H1 (cell line): ENCODE measurements around the gene NELFA. TPM values are rescaled to one million over a fixed set of nuclear protein-coding genes. Genes with fewer than 3 reads are reported as not detected.

Experiments used
- CTCF ChIA-PET: fragments of 300-600 bp; sonication (Branson Sonifier 250); formaldehyde crosslinking; loops from one replicate; lab custom pipeline; 2021; ENCODE audit not compliant: partially characterized antibody; lab: Charles Lee
- POLR2A ChIA-PET: fragments of 300-600 bp; sonication (Branson Sonifier 250); formaldehyde crosslinking; loops from one replicate; lab custom pipeline; 2021; ENCODE audit warnings: inconsistent platforms; ENCODE audit not compliant: partially characterized antibody; lab: Charles Lee
- DNase-seq, 2 experiments: peaks; one replicate each; pipeline versions ENCODE4 v3.0.0 to v3.0.0-alpha.2; 2010 to 2022; ENCODE audit warnings: low spot score in 2 of 2, low read depth in 1 of 2, mixed read lengths in 1 of 2
- FAIRE-seq: peaks from 2 replicates; lab custom pipeline; 2011; peaks lifted over from hg19 to GRCh38; lab: Jason Lieb, UNC
- H2AFZ ChIP-seq: 2 replicates; pipeline ENCODE4 v1.8.1; 2012; ENCODE audit warnings: low read length, inconsistent platforms
- H2AK5ac ChIP-seq: 2 replicates; pipeline ENCODE4 v1.6.1; 2013; ENCODE audit warnings: low read depth, low read length
- H2BK120ac ChIP-seq: replicated peaks from 2 replicates; pipeline ENCODE3; 2013; ENCODE audit warnings: low read depth, low read length, inconsistent platforms
- H2BK12ac ChIP-seq: 2 replicates; pipeline ENCODE4 v1.6.1; 2013; ENCODE audit warnings: low read depth, low read length
- H2BK15ac ChIP-seq: 2 replicates; pipeline ENCODE4 v1.6.1; 2013; ENCODE audit warnings: low read length
- H2BK20ac ChIP-seq: 2 replicates; pipeline ENCODE4 v1.6.1; 2013; ENCODE audit warnings: low read length
- H2BK5ac ChIP-seq: 2 replicates; pipeline ENCODE4 v1.6.1; 2013; ENCODE audit warnings: low read depth, low read length
- H3K14ac ChIP-seq: 2 replicates; pipeline ENCODE4 v1.6.1; 2013; ENCODE audit warnings: inconsistent platforms; ENCODE audit not compliant: insufficient read length
- H3K18ac ChIP-seq: 2 replicates; pipeline ENCODE4 v1.6.1; 2013; ENCODE audit warnings: low read length; ENCODE audit errors: extremely low read depth
- H3K23ac ChIP-seq: 2 replicates; pipeline ENCODE4 v1.6.1; 2013; ENCODE audit warnings: inconsistent platforms; ENCODE audit not compliant: insufficient read length
- H3K23me2 ChIP-seq: 2 replicates; pipeline ENCODE4 v1.6.1; 2013; ENCODE audit warnings: low read depth, low read length
- H3K27ac ChIP-seq: 2 replicates; pipeline ENCODE4 v1.6.1; 2011; ENCODE audit warnings: low read depth, low read length, inconsistent platforms
- H3K27me3 ChIP-seq, 4 experiments: replicated peaks in 1 of 4; 1 replicate in 1 of 4; 2 replicates in 3 of 4; pipeline versions ENCODE4 v1.6.1 to v1.8.1; 2011 to 2013; ENCODE audit warnings: low read length in 3 of 4, mild to moderate bottlenecking in 3 of 4, inconsistent platforms in 2 of 4, mixed read lengths in 2 of 4, moderate library complexity in 1 of 4; ENCODE audit not compliant: control insufficient read depth in 3 of 4, insufficient read depth in 3 of 4; ENCODE audit errors: extremely low read depth in 1 of 4
- H3K36me3 ChIP-seq, 4 experiments: 2 replicates each; pipeline versions ENCODE4 v1.6.1 to v1.8.1; 2011 to 2013; ENCODE audit warnings: mild to moderate bottlenecking in 4 of 4, low read length in 3 of 4, moderate library complexity in 2 of 4, control low read depth in 1 of 4, inconsistent platforms in 1 of 4; ENCODE audit not compliant: insufficient read depth in 4 of 4, control insufficient read depth in 2 of 4
- H3K4ac ChIP-seq: replicated peaks from 2 replicates; pipeline ENCODE3; 2013; ENCODE audit warnings: low read length, low read depth, mixed read lengths, inconsistent platforms; ENCODE audit not compliant: insufficient read length
- H3K4me1 ChIP-seq, 4 experiments: replicated peaks in 1 of 4; 1 replicate in 1 of 4; 2 replicates in 3 of 4; pipeline versions ENCODE4 v1.6.1 to v1.8.1; 2011 to 2013; ENCODE audit warnings: low read length in 3 of 4, inconsistent platforms in 2 of 4, mixed read lengths in 1 of 4; ENCODE audit not compliant: insufficient read depth in 4 of 4, control insufficient read depth in 3 of 4
- H3K4me2 ChIP-seq, 2 experiments: 2 replicates each; pipeline versions ENCODE4 v1.6.1 to v1.8.1; 2011 to 2013; ENCODE audit warnings: low read depth in 2 of 2, low read length in 2 of 2, control low read depth in 1 of 2, inconsistent platforms in 1 of 2, mild to moderate bottlenecking in 1 of 2; ENCODE audit not compliant: insufficient read depth in 1 of 2
- H3K4me3 ChIP-seq, 4 experiments: fragments of 200-600, 300-600 bp in 1 of 4; sonication (generic), shearing (Covaris generic), sonication (Bioruptor Twin) in 1 of 4; 2 replicates each; pipeline versions ENCODE4 v1.5.1 to v1.8.1; 2011 to 2016; ENCODE audit warnings: low read length in 4 of 4, low read depth in 3 of 4, control low read depth in 2 of 4, inconsistent platforms in 2 of 4, mild to moderate bottlenecking in 2 of 4, mixed read lengths in 1 of 4, moderate library complexity in 1 of 4; ENCODE audit not compliant: insufficient read depth in 2 of 4; ENCODE audit errors: extremely low read depth in 1 of 4
- H3K56ac ChIP-seq: replicated peaks from 2 replicates; pipeline ENCODE3; 2013; ENCODE audit warnings: low read depth, mild to moderate bottlenecking, mixed read lengths, low read length, inconsistent platforms; ENCODE audit not compliant: insufficient read length
- H3K79me1 ChIP-seq: 2 replicates; pipeline ENCODE4 v1.6.1; 2013; ENCODE audit warnings: low read depth, low read length, control low read depth
- H3K79me2 ChIP-seq, 2 experiments: 2 replicates each; pipeline versions ENCODE4 v1.6.1 to v1.8.1; 2012 to 2013; ENCODE audit warnings: low read length in 2 of 2, mild to moderate bottlenecking in 2 of 2, inconsistent platforms in 1 of 2; ENCODE audit not compliant: insufficient read depth in 2 of 2, control insufficient read depth in 1 of 2
- H3K9ac ChIP-seq, 4 experiments: replicated peaks in 1 of 4; 1 replicate in 1 of 4; 2 replicates in 3 of 4; pipeline versions ENCODE4 v1.6.1 to v1.8.1; 2011 to 2013; ENCODE audit warnings: low read depth in 3 of 4, low read length in 3 of 4, control low read depth in 2 of 4, mild to moderate bottlenecking in 2 of 4, moderate library complexity in 2 of 4, inconsistent platforms in 1 of 4; ENCODE audit errors: extremely low read depth in 1 of 4
- H3K9me3 ChIP-seq, 2 experiments: 2 replicates each; pipeline versions ENCODE4 v1.6.1 to v1.8.1; 2012 to 2013; ENCODE audit warnings: mild to moderate bottlenecking in 2 of 2, moderate library complexity in 2 of 2, control low read depth in 1 of 2, inconsistent platforms in 1 of 2, low read depth in 1 of 2, low read length in 1 of 2, mixed read lengths in 1 of 2; ENCODE audit not compliant: insufficient read depth in 2 of 2
- H4K20me1 ChIP-seq, 2 experiments: replicated peaks in 1 of 2; 2 replicates each; pipeline versions ENCODE3 to v1.8.1; 2011 to 2013; ENCODE audit warnings: inconsistent platforms in 2 of 2, low read length in 2 of 2, mild to moderate bottlenecking in 1 of 2; ENCODE audit not compliant: insufficient read depth in 2 of 2, control insufficient read depth in 1 of 2
- H4K5ac ChIP-seq: 2 replicates; pipeline ENCODE4 v1.6.1; 2013; ENCODE audit warnings: low read length, low read depth, mixed read lengths, inconsistent platforms; ENCODE audit not compliant: insufficient read length
- H4K8ac ChIP-seq: 2 replicates; pipeline ENCODE4 v1.8.0; 2013; ENCODE audit warnings: mild to moderate bottlenecking, moderate library complexity, low read length, inconsistent platforms; ENCODE audit not compliant: insufficient read depth; ENCODE audit errors: extremely low read depth
- H4K91ac ChIP-seq: replicated peaks from 2 replicates; pipeline ENCODE3; 2013; ENCODE audit warnings: low read length, mixed read lengths, inconsistent platforms; ENCODE audit not compliant: insufficient read length
- BCL11A ChIP-seq, 2 experiments: IDR thresholded peaks; one replicate each; pipeline ENCODE4 v1.6.1; 2011; ENCODE audit warnings: low read depth in 2 of 2, low read length in 2 of 2, mild to moderate bottlenecking in 2 of 2
- EP300 ChIP-seq, 2 experiments: IDR thresholded peaks; 1 replicate in 1 of 2; 2 replicates in 1 of 2; pipeline ENCODE4 v1.6.1; 2011 to 2012; ENCODE audit warnings: low read depth in 2 of 2, low read length in 2 of 2, mild to moderate bottlenecking in 2 of 2, borderline replicate concordance in 1 of 2, inconsistent platforms in 1 of 2, moderate library complexity in 1 of 2
- GABPA ChIP-seq: IDR thresholded peaks from 2 replicates; pipeline ENCODE4 v1.6.1; 2011; ENCODE audit warnings: mild to moderate bottlenecking, low read length, moderate library complexity, borderline replicate concordance; ENCODE audit not compliant: insufficient read depth
- HDAC6 ChIP-seq: IDR thresholded peaks from one replicate; pipeline ENCODE4 v1.7.1; 2012; ENCODE audit warnings: low read depth, mild to moderate bottlenecking, inconsistent platforms, low read length, moderate library complexity
- POLR2A ChIP-seq, 2 experiments: IDR thresholded peaks; 1 replicate in 1 of 2; 2 replicates in 1 of 2; pipeline ENCODE4 v1.6.1; 2011; ENCODE audit warnings: low read depth in 2 of 2, low read length in 2 of 2, mild to moderate bottlenecking in 2 of 2; ENCODE audit errors: control extremely low read depth in 1 of 2
- POU5F1 ChIP-seq: IDR thresholded peaks from 2 replicates; pipeline ENCODE4 v1.6.1; 2011; ENCODE audit warnings: low read depth, mild to moderate bottlenecking, low read length, moderate library complexity
- RFX5 ChIP-seq: IDR thresholded peaks from 2 replicates; pipeline ENCODE4 v1.6.1; 2011; ENCODE audit warnings: low read depth, low read length, improper control_type of control experiment, borderline replicate concordance
- SAP30 ChIP-seq: fragments of 300-600 bp; sonication (generic); IDR thresholded peaks from 2 replicates; pipeline ENCODE4 v1.7.1; 2012; ENCODE audit warnings: low read length, moderate library complexity, mild to moderate bottlenecking, inconsistent platforms; ENCODE audit not compliant: insufficient read depth, insufficient replicate concordance
- WGBS, 2 experiments: shearing (Covaris generic) in 1 of 2; methylation state at CpG; one replicate each; pipeline versions ENCODE4 v1.1.6 to v1.1.7; 2013 to 2015; ENCODE audit warnings: low lambda C conversion rate in 2 of 2, mixed read lengths in 2 of 2, inconsistent platforms in 1 of 2, low coverage in 1 of 2, missing lambda C conversion rate in 1 of 2; ENCODE audit not compliant: insufficient replicate concordance in 2 of 2, insufficient coverage in 1 of 2, insufficient read length in 1 of 2; ENCODE audit errors: extremely low coverage in 1 of 2, missing lambda C conversion rate in 1 of 2; 5-methylcytosine and 5-hydroxymethylcytosine counted together
- polyA plus RNA-seq, 7 experiments: library from polyadenylated mRNA; depleted of rRNA in 3 of 7; stranded (reverse) in 5 of 7; unstranded in 2 of 7; fragments of >200 nt in 5 of 7; fragments of 200-250 nt in 2 of 7; gene quantifications; 1 replicate in 5 of 7; 2 replicates in 1 of 7; 4 replicates in 1 of 7; pipeline versions ENCODE4 v1.2.1 to v1.2.3, GENCODE V29; 2011 to 2013; ENCODE audit warnings: missing spikeins in 2 of 7, mixed read lengths in 2 of 7
- total RNA-seq: library from RNA; stranded (reverse); fragmentation: NEBNext Ultra II Directional; extraction: Animal tissue kit (Norgen Biotek cat#: 25700); gene quantifications from 2 replicates; pipeline ENCODE4 v1.2.1, GENCODE V29; 2021
- TF ChIP-seq, protein P1 (sequence below): IDR thresholded peaks from 2 replicates; pipeline ENCODE4 v1.6.1; 2011; ENCODE audit warnings: low read depth, mild to moderate bottlenecking, low read length; ENCODE audit not compliant: insufficient read depth

NELFA gene
- total and polyA plus RNA-seq, 2 of the 8 experiments (the other 6 are each of a cell fraction or from before 2014, with no cell fraction given), result 41.8 to 57.5 TPM

DNA sequence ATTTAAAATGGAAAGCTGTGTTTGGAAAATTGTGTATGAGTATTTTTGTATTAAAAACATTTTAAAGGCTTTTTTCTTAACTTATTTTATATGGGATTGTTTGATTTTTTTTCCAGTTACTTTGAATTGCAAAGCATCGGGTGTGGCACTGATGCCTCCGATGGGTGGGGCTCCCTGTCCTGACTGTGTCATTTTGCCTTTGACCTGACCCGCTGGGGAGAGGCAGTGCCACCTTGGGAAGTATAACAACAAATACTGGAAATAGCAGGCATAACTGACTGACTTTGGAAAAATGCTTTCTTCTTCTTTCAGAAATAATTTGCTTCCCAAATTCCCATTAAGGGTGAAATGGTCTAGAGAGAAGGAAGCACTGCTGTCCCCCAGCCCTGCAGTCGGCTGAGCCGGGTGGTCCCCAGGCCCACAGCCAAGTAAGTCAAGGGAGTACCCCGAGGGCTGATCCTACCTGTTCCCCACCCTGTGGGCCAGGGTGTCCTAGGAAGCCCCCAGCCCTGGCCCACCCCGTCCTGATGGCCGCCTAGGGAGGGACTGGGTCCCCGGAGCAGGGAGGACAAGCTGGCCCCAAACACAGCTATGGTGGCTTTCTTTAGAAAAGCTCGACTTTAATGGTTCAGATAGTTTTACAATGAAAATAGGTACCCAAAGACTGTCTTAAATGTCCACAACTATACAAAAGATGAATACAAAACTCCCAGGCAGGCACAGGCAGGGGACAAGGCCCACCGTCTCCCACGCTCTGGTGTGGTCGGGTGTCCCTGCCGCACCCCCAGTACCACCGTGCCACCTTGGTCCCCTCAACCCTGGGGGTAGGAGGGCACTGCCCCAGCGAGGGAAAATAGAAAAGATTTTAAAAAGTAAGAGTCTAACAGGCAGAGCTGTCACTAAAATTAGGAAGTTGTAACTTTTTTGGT lies 26.4 kb downstream of the NELFA start:
- H2BK15ac ChIP-seq, result no peak overlapping the region
- no peaks in the 10 kb centered on the region for H3K79me1 ChIP-seq
- ChIA-PET CTCF (interaction anchor here (0.6 to 1.7 kb wide), 2 partner anchors 11 to 81 kb away, joined by 3 to 6 read pairs; no protein-coding TSS in a partner anchor), POLR2A (interaction anchor here (1.1 kb wide), 1 partner anchor 12 kb away, joined by 3 read pairs; no protein-coding TSS in a partner anchor)
- no peak overlapping the region for H3K4me3 ChIP-seq
- FAIRE-seq, result no peak
- no peak overlapping the region for H3K18ac ChIP-seq
- no peak overlapping the region for H3K56ac ChIP-seq
- H3K4me1 ChIP-seq, result no peaks in the 10 kb centered on the region; a peak in 1 of 7 replicates
- no peak overlapping the region for H4K8ac ChIP-seq
- H2BK12ac ChIP-seq, result no peak overlapping the region
- DNase-seq, result no peak
- H2BK20ac ChIP-seq, result no peak overlapping the region
- no peaks in the 10 kb centered on the region for H3K27me3 ChIP-seq
- no peak overlapping the region for H2AK5ac ChIP-seq
- no peak overlapping the region for H3K4me2 ChIP-seq
- peaks cover 27 to 78% (median 60%) of the 10 kb centered on the region in 4 experiments for H3K36me3 ChIP-seq
- H3K9ac ChIP-seq, result no peak overlapping the region
- no peak overlapping the region for H2AFZ ChIP-seq
- H3K9me3 ChIP-seq, result no peaks in the 10 kb centered on the region
- no peaks in the 10 kb centered on the region for H3K79me2 ChIP-seq
- H2BK5ac ChIP-seq, result no peak overlapping the region
- no peak overlapping the region for H3K27ac ChIP-seq
- H3K4ac ChIP-seq, result no peak overlapping the region
- H4K91ac ChIP-seq, result no peak overlapping the region
- no peak overlapping the region for H3K23ac ChIP-seq
- peaks cover 0 to 29% of the 10 kb centered on the region in 2 experiments for H4K20me1 ChIP-seq
- WGBS, 2 experiments, result 92% methylated on average over 16 of the region's 16 CpGs; no CpG with 5 or more reads in 1 of the 2 experiments
- H3K23me2 ChIP-seq, result no peaks in the 10 kb centered on the region
- no peak overlapping the region for H2BK120ac ChIP-seq
- H4K5ac ChIP-seq, result no peak overlapping the region
- no peak overlapping the region for H3K14ac ChIP-seq
- no peak for TF ChIP-seq BCL11A (IDR thresholded peaks at IDR 0.05; ENCODE audit: low read depth in 2 of 2, low read length in 2 of 2)
- TF ChIP-seq POU5F1, result no peak
- no peak for TF ChIP-seq RFX5
- no peak for TF ChIP-seq EP300 (IDR thresholded peaks at IDR 0.05; ENCODE audit: borderline replicate concordance in 1 of 2, low read depth in 2 of 2, low read length in 2 of 2)
- TF ChIP-seq GABPA, result no peak
- TF ChIP-seq POLR2A (IDR thresholded peaks at IDR 0.05; ENCODE audit: control extremely low read depth in 1 of 2, low read depth in 2 of 2, low read length in 2 of 2), result no peak
- TF ChIP-seq HDAC6, result no peak
- no peak for TF ChIP-seq SAP30
- TF ChIP-seq, protein P1, sequence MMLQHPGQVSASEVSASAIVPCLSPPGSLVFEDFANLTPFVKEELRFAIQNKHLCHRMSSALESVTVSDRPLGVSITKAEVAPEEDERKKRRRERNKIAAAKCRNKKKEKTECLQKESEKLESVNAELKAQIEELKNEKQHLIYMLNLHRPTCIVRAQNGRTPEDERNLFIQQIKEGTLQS, result no peak
